Measurements from ENCODE around the gene BCOR.

Gene BCOR

GRCh38 chrX:40066700-40067099, 31.1 kb downstream of the BCOR start:
- no peaks in the 10 kb centered on the region for H3K9me3 ChIP-seq (ENCODE audit: low read length)
- no peaks in the 10 kb centered on the region for H3K4me1 ChIP-seq (ENCODE audit: insufficient read depth, low read length)
- H3K27me3 ChIP-seq (ENCODE audit: insufficient read depth, low read length): no peaks in the 10 kb centered on the region
- H3K4me3 ChIP-seq (ENCODE audit: low read length): no peak overlapping the region
- H3K36me3 ChIP-seq (ENCODE audit: insufficient read depth, low read length): peaks cover 36% of the 10 kb centered on the region
- H2AFZ ChIP-seq (ENCODE audit: low read depth, low read length): no peak overlapping the region

- Histone ChIP-seq H3K36me3 (ENCODE audit: insufficient read depth, low read length) (peaks cover 42% of the 10 kb centered on the region), H3K27me3 (ENCODE audit: insufficient read depth, low read length) (no peaks in the 10 kb centered on the region), H3K4me3 (ENCODE audit: low read length) (no peak overlapping the region), H3K4me1 (ENCODE audit: insufficient read depth, low read length) (no peaks in the 10 kb centered on the region), H3K9me3 (ENCODE audit: low read length) (no peaks in the 10 kb centered on the region), H2AFZ (ENCODE audit: low read depth, low read length) (no peak overlapping the region)
These were observed 32.3 kb downstream of the BCOR start for GRCh38 chrX:40065296-40066046.

GRCh38 chrX:40064055-40064597, 33.6 kb downstream of the BCOR start:
- H3K27me3 ChIP-seq (ENCODE audit: insufficient read depth, low read length): no peaks in the 10 kb centered on the region
- H2AFZ ChIP-seq (ENCODE audit: low read depth, low read length): no peak overlapping the region
- no peaks in the 10 kb centered on the region for H3K4me1 ChIP-seq (ENCODE audit: insufficient read depth, low read length)
- H3K9me3 ChIP-seq (ENCODE audit: low read length): no peaks in the 10 kb centered on the region
- peaks cover 42% of the 10 kb centered on the region for H3K36me3 ChIP-seq (ENCODE audit: insufficient read depth, low read length)
- no peak overlapping the region for H3K4me3 ChIP-seq (ENCODE audit: low read length)

DNA sequence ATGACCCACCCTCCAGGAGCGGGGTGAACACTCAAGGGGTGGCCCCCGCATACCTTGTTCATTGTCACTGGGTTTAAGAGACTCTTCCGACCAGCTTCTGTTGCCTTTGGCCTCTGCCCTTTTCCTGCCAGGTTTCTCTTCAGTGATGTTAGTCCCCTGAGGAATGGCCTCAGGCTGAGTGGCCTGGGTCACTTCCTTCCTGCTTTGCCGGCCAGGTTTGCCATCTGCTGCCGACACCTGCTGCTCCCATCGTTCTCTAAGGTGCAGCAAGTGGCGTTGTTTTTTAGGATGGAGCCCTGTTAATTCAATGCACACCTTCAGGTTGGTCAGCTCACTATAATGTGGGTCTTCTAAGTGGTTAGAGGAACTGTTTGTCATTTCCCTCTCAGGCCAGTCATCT, 34.2 kb downstream of the BCOR start:
- peaks cover 48% of the 10 kb centered on the region for H3K36me3 ChIP-seq (ENCODE audit: insufficient read depth, low read length)
- no peaks in the 10 kb centered on the region for H3K4me1 ChIP-seq (ENCODE audit: insufficient read depth, low read length)
- H3K27me3 ChIP-seq (ENCODE audit: insufficient read depth, low read length): no peaks in the 10 kb centered on the region
- no peak overlapping the region for H3K4me3 ChIP-seq (ENCODE audit: low read length)
- H2AFZ ChIP-seq (ENCODE audit: low read depth, low read length): no peak overlapping the region
- no peaks in the 10 kb centered on the region for H3K9me3 ChIP-seq (ENCODE audit: low read length)

- no peaks in the 10 kb centered on the region for H3K27me3 ChIP-seq (ENCODE audit: insufficient read depth, low read length)
- H3K36me3 ChIP-seq (ENCODE audit: insufficient read depth, low read length): peaks cover 52% of the 10 kb centered on the region
- no peak overlapping the region for H3K4me3 ChIP-seq (ENCODE audit: low read length)
- H3K9me3 ChIP-seq (ENCODE audit: low read length): no peaks in the 10 kb centered on the region
- H3K4me1 ChIP-seq (ENCODE audit: insufficient read depth, low read length): no peaks in the 10 kb centered on the region
- H2AFZ ChIP-seq (ENCODE audit: low read depth, low read length): no peak overlapping the region
These were observed 35.1 kb downstream of the BCOR start for GRCh38 chrX:40062525-40063155.

GRCh38 chrX:40061871-40062524, 35.8 kb downstream of the BCOR start:
- Histone ChIP-seq H3K9me3 (ENCODE audit: low read length) (peaks cover 1% of the 10 kb centered on the region), H3K27me3 (ENCODE audit: insufficient read depth, low read length) (no peaks in the 10 kb centered on the region), H3K4me1 (ENCODE audit: insufficient read depth, low read length) (no peaks in the 10 kb centered on the region), H3K4me3 (ENCODE audit: low read length) (no peak overlapping the region), H3K36me3 (ENCODE audit: insufficient read depth, low read length) (peaks cover 55% of the 10 kb centered on the region), H2AFZ (ENCODE audit: low read depth, low read length) (no peak overlapping the region)

GRCh38 chrX:40061005-40061404, 36.8 kb downstream of the BCOR start:
- H3K4me1 ChIP-seq (ENCODE audit: insufficient read depth, low read length): no peaks in the 10 kb centered on the region
- peaks cover 2% of the 10 kb centered on the region for H3K9me3 ChIP-seq (ENCODE audit: low read length)
- no peak overlapping the region for H2AFZ ChIP-seq (ENCODE audit: low read depth, low read length)
- no peak overlapping the region for H3K4me3 ChIP-seq (ENCODE audit: low read length)
- H3K36me3 ChIP-seq (ENCODE audit: insufficient read depth, low read length): peaks cover 65% of the 10 kb centered on the region
- no peaks in the 10 kb centered on the region for H3K27me3 ChIP-seq (ENCODE audit: insufficient read depth, low read length)

GRCh38 chrX:40060356-40060845, 37.4 kb downstream of the BCOR start:
- H3K4me3 ChIP-seq (ENCODE audit: low read length): no peak overlapping the region
- no peaks in the 10 kb centered on the region for H3K4me1 ChIP-seq (ENCODE audit: insufficient read depth, low read length)
- no peak overlapping the region for H2AFZ ChIP-seq (ENCODE audit: low read depth, low read length)
- H3K9me3 ChIP-seq (ENCODE audit: low read length): peaks cover 3% of the 10 kb centered on the region
- peaks cover 66% of the 10 kb centered on the region for H3K36me3 ChIP-seq (ENCODE audit: insufficient read depth, low read length)
- H3K27me3 ChIP-seq (ENCODE audit: insufficient read depth, low read length): no peaks in the 10 kb centered on the region

GRCh38 chrX:40058719-40059118, 39.0 kb downstream of the BCOR start:
- Histone ChIP-seq H3K4me3 (ENCODE audit: low read length) (no peak overlapping the region), H3K36me3 (ENCODE audit: insufficient read depth, low read length) (peaks cover 74% of the 10 kb centered on the region), H2AFZ (ENCODE audit: low read depth, low read length) (no peak overlapping the region), H3K4me1 (ENCODE audit: insufficient read depth, low read length) (no peaks in the 10 kb centered on the region), H3K9me3 (ENCODE audit: low read length) (peaks cover 4% of the 10 kb centered on the region), H3K27me3 (ENCODE audit: insufficient read depth, low read length) (no peaks in the 10 kb centered on the region)

DNA sequence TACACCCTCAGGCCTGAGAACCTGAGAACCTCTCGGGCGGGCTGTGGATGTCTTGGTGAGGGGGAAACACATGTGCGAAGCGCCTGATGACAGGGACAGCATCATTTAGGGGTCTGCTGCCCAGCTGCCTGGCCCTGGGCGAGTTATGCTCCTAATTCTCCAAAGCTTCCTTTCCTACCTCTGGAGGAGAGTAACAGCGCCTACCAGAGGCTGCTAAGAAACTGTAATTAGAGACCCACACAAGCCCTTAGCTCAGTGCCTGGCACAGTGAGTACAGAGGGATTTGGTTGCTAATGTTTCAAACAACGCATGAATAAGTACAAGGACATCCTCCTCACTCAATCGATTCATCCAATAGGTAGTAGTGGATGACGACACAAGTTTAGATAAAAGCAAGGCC, 40.4 kb downstream of the BCOR start:
- no peak overlapping the region for H3K4me3 ChIP-seq (ENCODE audit: low read length)
- H3K9me3 ChIP-seq (ENCODE audit: low read length): peaks cover 14% of the 10 kb centered on the region
- H3K4me1 ChIP-seq (ENCODE audit: insufficient read depth, low read length): no peaks in the 10 kb centered on the region
- H3K36me3 ChIP-seq (ENCODE audit: insufficient read depth, low read length): peaks cover 75% of the 10 kb centered on the region
- H3K27me3 ChIP-seq (ENCODE audit: insufficient read depth, low read length): no peaks in the 10 kb centered on the region
- H2AFZ ChIP-seq (ENCODE audit: low read depth, low read length): no peak overlapping the region

DNA sequence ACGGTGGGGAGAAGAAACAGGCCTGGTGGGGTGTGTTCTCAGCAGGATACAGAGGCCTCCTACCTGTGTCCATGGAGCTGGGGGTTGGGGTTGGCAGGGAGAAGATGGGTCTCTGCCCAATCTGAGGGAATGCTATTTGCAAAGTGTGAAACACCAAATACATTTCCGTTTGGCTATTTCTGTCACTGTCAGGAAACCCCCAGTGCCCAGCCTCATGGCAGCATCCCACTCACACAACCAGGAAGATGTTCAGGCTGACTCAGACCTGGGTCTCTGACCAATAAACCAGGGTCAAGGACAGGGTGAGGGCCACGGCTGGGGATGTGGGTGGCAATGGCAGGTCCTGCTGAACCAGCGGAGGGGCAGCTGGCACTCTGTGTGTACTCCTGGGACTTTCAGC, 41.3 kb downstream of the BCOR start:
- Histone ChIP-seq H3K4me1 (ENCODE audit: insufficient read depth, low read length) (no peaks in the 10 kb centered on the region), H3K27me3 (ENCODE audit: insufficient read depth, low read length) (no peaks in the 10 kb centered on the region), H3K4me3 (ENCODE audit: low read length) (no peak overlapping the region), H2AFZ (ENCODE audit: low read depth, low read length) (no peak overlapping the region), H3K9me3 (ENCODE audit: low read length) (peaks cover 17% of the 10 kb centered on the region), H3K36me3 (ENCODE audit: insufficient read depth, low read length) (peaks cover 83% of the 10 kb centered on the region)

DNA sequence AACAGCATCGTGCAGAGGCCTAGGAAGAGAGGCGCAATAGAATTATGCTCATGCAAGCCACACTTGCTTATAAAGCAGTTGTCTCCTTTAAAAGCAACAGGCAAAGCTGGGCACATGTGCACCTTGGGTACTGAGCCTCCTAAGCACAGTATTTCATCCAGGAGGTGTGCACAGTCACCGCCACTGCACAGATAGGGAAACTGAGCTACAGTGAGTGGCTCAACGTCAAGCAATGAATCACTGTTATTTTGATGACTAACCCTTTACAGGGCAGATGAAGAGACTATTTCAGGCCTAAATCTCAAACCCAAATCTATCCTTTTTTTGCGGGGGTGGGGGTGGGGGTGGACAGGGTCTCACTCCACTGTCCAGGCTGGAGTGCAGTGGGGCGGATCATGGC, 42.3 kb downstream of the BCOR start:
- Histone ChIP-seq H3K36me3 (ENCODE audit: insufficient read depth, low read length) (peaks cover 82% of the 10 kb centered on the region), H3K4me1 (ENCODE audit: insufficient read depth, low read length) (no peaks in the 10 kb centered on the region), H2AFZ (ENCODE audit: low read depth, low read length) (no peak overlapping the region), H3K27me3 (ENCODE audit: insufficient read depth, low read length) (no peaks in the 10 kb centered on the region), H3K9me3 (ENCODE audit: low read length) (peaks cover 23% of the 10 kb centered on the region), H3K4me3 (ENCODE audit: low read length) (no peak overlapping the region)

GRCh38 chrX:40054793-40055192, 43.0 kb downstream of the BCOR start:
- H3K4me3 ChIP-seq (ENCODE audit: low read length): no peak overlapping the region
- H2AFZ ChIP-seq (ENCODE audit: low read depth, low read length): no peak overlapping the region
- no peaks in the 10 kb centered on the region for H3K4me1 ChIP-seq (ENCODE audit: insufficient read depth, low read length)
- peaks cover 28% of the 10 kb centered on the region for H3K9me3 ChIP-seq (ENCODE audit: low read length)
- H3K36me3 ChIP-seq (ENCODE audit: insufficient read depth, low read length): peaks cover 81% of the 10 kb centered on the region
- no peaks in the 10 kb centered on the region for H3K27me3 ChIP-seq (ENCODE audit: insufficient read depth, low read length)

Data from neuron (in vitro differentiated cells).